ENCODE results near the gene LSR. TPM values are rescaled to one million over a fixed set of nuclear protein-coding genes. Genes with fewer than 3 reads are reported as not detected.

Gene LSR
- polyA plus RNA-seq, 3 donors, result 0.08 to 0.17 TPM; not detected in 1

DNA sequence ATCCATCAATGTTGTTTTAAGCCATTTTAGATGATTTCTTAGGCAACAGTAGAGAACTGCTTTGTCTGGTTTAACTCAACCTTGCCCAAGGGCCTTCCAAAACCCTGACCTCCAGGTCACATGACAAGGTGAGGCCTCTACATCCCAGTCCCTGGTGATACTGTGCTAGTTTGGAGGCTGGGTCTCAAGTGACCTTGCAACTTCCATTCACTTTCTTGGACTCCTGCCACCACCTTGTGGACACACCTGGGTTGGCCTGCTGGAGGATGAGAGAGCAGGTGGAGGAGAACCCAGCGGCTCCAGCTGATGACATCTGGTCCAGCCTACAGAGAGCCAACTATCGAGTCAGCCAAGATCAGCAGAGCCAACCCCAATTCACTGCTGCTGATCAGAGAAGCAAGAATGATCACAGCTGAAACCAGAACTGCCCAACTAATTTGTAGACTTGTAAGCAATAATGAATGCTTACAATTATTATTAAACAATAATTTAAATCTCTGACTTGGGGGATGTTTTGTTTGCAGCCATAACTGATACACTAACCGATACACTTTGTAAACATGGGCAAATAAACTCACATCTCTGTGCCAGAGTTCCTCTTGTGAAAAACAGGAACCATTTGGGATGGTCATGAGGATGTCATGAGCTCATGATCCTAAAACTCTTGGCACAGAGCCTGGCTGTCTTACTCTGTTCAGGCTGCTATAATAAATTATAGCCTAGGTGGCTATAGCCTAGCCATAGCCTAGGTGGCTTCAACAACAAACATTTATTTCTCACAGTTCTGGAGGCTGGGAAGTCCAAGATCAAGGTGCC is 31.8 kb upstream of the LSR start:
- Mint-ChIP-seq H3K27ac (peak overlapping the region; percentile 84 to 97 (median 91)), H3K9me3 (peaks cover 3 to 25% (median 17%) of the 10 kb centered on the region in 7 donors), H3K27me3 (ENCODE audit: low read depth in 3 of 3) (peaks cover 0 to 10% (median 0%) of the 10 kb centered on the region in 3 donors), H3K36me3 (peaks cover 5 to 14% of the 10 kb centered on the region in 2 donors), H3K4me3 (no peak overlapping the region), H3K4me1 (peaks cover 56% of the 10 kb centered on the region)
- peak overlapping the region; percentile 48 to 72 for H3K27ac ChIP-seq (ENCODE audit: low read depth in 1 of 2, low read length in 2 of 2)
- H3K4me2 ChIP-seq (replicated peaks; ENCODE audit: extremely low read depth, low read length, poor library complexity, severe bottlenecking), result no peak overlapping the region
- no CpG with 5 or more reads among the region's 3 CpGs for WGBS (ENCODE audit: insufficient coverage)
- H3K79me2 ChIP-seq (ENCODE audit: insufficient read depth, low read length), result no peaks in the 10 kb centered on the region
- peaks cover 62 to 64% of the 10 kb centered on the region in 2 donors for H3K4me1 ChIP-seq (ENCODE audit: control insufficient read depth in 1 of 2, insufficient read depth in 2 of 2, low read length in 2 of 2)
- no peak overlapping the region for H3K4me3 ChIP-seq (replicated peaks in 1 of 3; ENCODE audit: low read depth in 2 of 3, low read length in 3 of 3)
- H3K36me3 ChIP-seq (replicated peaks in 1 of 2; ENCODE audit: control insufficient read depth in 1 of 2, insufficient read depth in 2 of 2, low read length in 2 of 2), result no peaks in the 10 kb centered on the region
- H4K20me1 ChIP-seq (ENCODE audit: insufficient read depth, low read length), result no peaks in the 10 kb centered on the region
- intact Hi-C loops (cut with micrococcal nuclease), result loop anchor here (2.0 to 10.0 kb wide), 3 partner anchors 102 to 248 kb away; partner anchors contain the start of gene FFAR2 (in 1 of the 2)
- H3K27me3 ChIP-seq (ENCODE audit: control insufficient read depth in 2 of 2, insufficient read depth in 2 of 2, low read length in 2 of 2), result no peaks in the 10 kb centered on the region
- peaks cover 4 to 5% of the 10 kb centered on the region in 2 donors for H3K9me3 ChIP-seq (replicated peaks in 1 of 2; ENCODE audit: control insufficient read depth in 1 of 2, insufficient read depth in 1 of 2, low read length in 2 of 2)
- no peak overlapping the region for H2AFZ ChIP-seq (ENCODE audit: insufficient read depth, low read depth, low read length, poor library complexity, severe bottlenecking)
- no peak overlapping the region for H3K9ac ChIP-seq (ENCODE audit: insufficient read depth, low read length, poor library complexity, severe bottlenecking)
- DNase-seq, result peak; percentile 88 to 97 (median 91)
- TF ChIP-seq, protein P1, sequence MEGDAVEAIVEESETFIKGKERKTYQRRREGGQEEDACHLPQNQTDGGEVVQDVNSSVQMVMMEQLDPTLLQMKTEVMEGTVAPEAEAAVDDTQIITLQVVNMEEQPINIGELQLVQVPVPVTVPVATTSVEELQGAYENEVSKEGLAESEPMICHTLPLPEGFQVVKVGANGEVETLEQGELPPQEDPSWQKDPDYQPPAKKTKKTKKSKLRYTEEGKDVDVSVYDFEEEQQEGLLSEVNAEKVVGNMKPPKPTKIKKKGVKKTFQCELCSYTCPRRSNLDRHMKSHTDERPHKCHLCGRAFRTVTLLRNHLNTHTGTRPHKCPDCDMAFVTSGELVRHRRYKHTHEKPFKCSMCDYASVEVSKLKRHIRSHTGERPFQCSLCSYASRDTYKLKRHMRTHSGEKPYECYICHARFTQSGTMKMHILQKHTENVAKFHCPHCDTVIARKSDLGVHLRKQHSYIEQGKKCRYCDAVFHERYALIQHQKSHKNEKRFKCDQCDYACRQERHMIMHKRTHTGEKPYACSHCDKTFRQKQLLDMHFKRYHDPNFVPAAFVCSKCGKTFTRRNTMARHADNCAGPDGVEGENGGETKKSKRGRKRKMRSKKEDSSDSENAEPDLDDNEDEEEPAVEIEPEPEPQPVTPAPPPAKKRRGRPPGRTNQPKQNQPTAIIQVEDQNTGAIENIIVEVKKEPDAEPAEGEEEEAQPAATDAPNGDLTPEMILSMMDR (IDR thresholded peaks at IDR 0.05), result no peak

DNA sequence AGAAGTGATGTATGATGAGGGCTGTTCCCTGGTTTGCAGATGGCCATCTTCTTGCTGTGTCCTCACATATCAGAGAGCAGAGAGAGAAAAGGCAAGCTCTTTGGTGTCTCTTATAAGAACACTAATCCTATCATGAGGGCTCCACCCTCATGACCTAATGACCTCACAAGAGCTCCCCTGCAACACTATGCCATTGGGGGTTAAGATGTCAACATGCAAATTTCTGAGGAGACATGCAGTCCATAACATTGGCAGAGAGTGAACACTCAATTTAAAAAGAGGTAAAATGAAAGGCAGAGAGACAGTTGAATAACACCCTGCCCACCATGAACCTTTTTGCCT is 31.2 kb upstream of the LSR start:
- Histone ChIP-seq H2AFZ (ENCODE audit: insufficient read depth, low read depth, low read length, poor library complexity, severe bottlenecking) (no peak overlapping the region), H3K36me3 (replicated peaks in 1 of 2; ENCODE audit: control insufficient read depth in 1 of 2, insufficient read depth in 2 of 2, low read length in 2 of 2) (no peaks in the 10 kb centered on the region), H3K9ac (ENCODE audit: insufficient read depth, low read length, poor library complexity, severe bottlenecking) (no peak overlapping the region), H3K4me2 (replicated peaks; ENCODE audit: extremely low read depth, low read length, poor library complexity, severe bottlenecking) (no peak overlapping the region), H3K27me3 (ENCODE audit: control insufficient read depth in 2 of 2, insufficient read depth in 2 of 2, low read length in 2 of 2) (no peaks in the 10 kb centered on the region), H3K4me3 (replicated peaks in 1 of 3; ENCODE audit: low read depth in 2 of 3, low read length in 3 of 3) (no peak overlapping the region), H3K4me1 (ENCODE audit: control insufficient read depth in 1 of 2, insufficient read depth in 2 of 2, low read length in 2 of 2) (peaks cover 56 to 59% of the 10 kb centered on the region in 2 donors), H3K79me2 (ENCODE audit: insufficient read depth, low read length) (no peaks in the 10 kb centered on the region), H4K20me1 (ENCODE audit: insufficient read depth, low read length) (no peaks in the 10 kb centered on the region), H3K9me3 (replicated peaks in 1 of 2; ENCODE audit: control insufficient read depth in 1 of 2, insufficient read depth in 1 of 2, low read length in 2 of 2) (peaks cover 4 to 5% of the 10 kb centered on the region in 2 donors), H3K27ac (ENCODE audit: low read depth in 1 of 2, low read length in 2 of 2) (peak overlapping the region in 1 of 2 donors; percentile 72)
- Mint-ChIP-seq H3K27ac (peak overlapping the region; percentile 84 to 94 (median 91)), H3K4me3 (no peak overlapping the region), H3K27me3 (ENCODE audit: low read depth in 3 of 3) (peaks cover 0 to 9% (median 0%) of the 10 kb centered on the region in 3 donors), H3K9me3 (peaks cover 3 to 25% (median 17%) of the 10 kb centered on the region in 7 donors), H3K36me3 (peaks cover 2 to 14% of the 10 kb centered on the region in 2 donors), H3K4me1 (peaks cover 50% of the 10 kb centered on the region)
- intact Hi-C loops (cut with micrococcal nuclease), result loop anchor here (2.0 to 10.0 kb wide), 3 partner anchors 101 to 247 kb away; partner anchors contain the start of gene FFAR2 (in 1 of the 2)
- peak in 2 of 3 donors; percentile 33 to 48 for DNase-seq
- TF ChIP-seq, protein P1 (IDR thresholded peaks at IDR 0.05), result no peak

Measured in CD14-positive monocyte (primary cell).